Measurements from ENCODE around the gene WDR91. TPM values are rescaled to one million over a fixed set of nuclear protein-coding genes. Genes with fewer than 3 reads are reported as not detected.

The WDR91 gene
- total RNA-seq, 1 donor from 2014 or later, result 15.0 TPM

- Mint-ChIP-seq H3K27me3 (ENCODE audit: low read depth) (no peaks in the 10 kb centered on the region), H3K9me3 (no peaks in the 10 kb centered on the region), H3K27ac (no peak overlapping the region), H3K36me3 (no peaks in the 10 kb centered on the region), H3K4me3 (no peak overlapping the region), H3K4me1 (peaks cover 3% of the 10 kb centered on the region)
- DNase-seq (ENCODE audit: low spot score in 2 of 2, unreplicated experiment in 2 of 2), result no peak
- TF ChIP-seq, protein P1, sequence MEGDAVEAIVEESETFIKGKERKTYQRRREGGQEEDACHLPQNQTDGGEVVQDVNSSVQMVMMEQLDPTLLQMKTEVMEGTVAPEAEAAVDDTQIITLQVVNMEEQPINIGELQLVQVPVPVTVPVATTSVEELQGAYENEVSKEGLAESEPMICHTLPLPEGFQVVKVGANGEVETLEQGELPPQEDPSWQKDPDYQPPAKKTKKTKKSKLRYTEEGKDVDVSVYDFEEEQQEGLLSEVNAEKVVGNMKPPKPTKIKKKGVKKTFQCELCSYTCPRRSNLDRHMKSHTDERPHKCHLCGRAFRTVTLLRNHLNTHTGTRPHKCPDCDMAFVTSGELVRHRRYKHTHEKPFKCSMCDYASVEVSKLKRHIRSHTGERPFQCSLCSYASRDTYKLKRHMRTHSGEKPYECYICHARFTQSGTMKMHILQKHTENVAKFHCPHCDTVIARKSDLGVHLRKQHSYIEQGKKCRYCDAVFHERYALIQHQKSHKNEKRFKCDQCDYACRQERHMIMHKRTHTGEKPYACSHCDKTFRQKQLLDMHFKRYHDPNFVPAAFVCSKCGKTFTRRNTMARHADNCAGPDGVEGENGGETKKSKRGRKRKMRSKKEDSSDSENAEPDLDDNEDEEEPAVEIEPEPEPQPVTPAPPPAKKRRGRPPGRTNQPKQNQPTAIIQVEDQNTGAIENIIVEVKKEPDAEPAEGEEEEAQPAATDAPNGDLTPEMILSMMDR (IDR thresholded peaks at IDR 0.05; ENCODE audit: unreplicated experiment), result no peak
Measured at GRCh38 chr7:135232087-135232486, 20.8 kb upstream of the WDR91 start.

DNA sequence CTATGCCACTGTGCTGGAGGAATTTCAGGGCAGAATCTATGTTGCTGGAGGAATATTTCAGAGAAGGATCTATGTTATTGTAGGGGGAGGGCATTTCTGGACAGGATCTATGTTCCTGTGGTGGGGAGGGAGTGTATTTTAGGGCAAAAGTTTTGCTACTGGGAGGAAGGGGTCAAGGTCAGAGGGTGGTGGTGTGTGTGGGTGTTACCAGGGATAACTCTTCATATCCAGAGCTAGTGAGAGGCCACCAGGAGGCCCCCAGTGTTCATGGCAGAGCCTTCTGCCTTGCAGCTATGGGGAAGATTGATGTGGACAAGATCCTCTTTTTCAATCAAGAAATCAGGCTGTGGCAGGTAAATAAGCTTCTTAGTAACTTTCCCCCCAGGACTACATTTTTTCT, 20.4 kb upstream of the WDR91 start:
- Mint-ChIP-seq H3K27me3 (ENCODE audit: low read depth) (no peaks in the 10 kb centered on the region), H3K4me1 (peaks cover 3% of the 10 kb centered on the region), H3K9me3 (no peaks in the 10 kb centered on the region), H3K36me3 (no peaks in the 10 kb centered on the region), H3K4me3 (no peak overlapping the region), H3K27ac (no peak overlapping the region)
- no peak for DNase-seq (ENCODE audit: low spot score in 2 of 2, unreplicated experiment in 2 of 2)
- TF ChIP-seq, protein P1 (IDR thresholded peaks at IDR 0.05; ENCODE audit: unreplicated experiment), result no peak

DNA sequence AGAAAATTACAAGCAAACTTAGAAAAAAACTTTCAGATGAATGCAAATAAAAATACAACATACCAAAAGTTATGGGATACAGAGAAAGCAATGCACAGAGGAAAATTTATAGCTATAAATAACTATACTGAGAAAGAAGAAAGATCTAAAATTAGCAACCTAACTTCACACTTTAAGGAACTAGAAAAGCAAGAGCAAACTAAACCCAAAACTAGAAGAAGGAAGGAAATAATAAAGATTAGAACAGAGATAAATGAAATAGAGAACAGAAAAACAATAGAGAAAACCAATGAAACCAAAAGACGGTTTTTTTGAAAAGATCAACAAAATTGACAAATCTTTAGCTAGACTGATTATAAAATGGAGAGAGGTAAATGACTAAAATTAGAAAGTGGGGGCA, 12.7 kb upstream of the WDR91 start:
- Mint-ChIP-seq H3K4me3 (no peak overlapping the region), H3K27ac (no peak overlapping the region), H3K9me3 (peaks cover 40% of the 10 kb centered on the region), H3K4me1 (no peaks in the 10 kb centered on the region), H3K36me3 (no peaks in the 10 kb centered on the region), H3K27me3 (ENCODE audit: low read depth) (no peaks in the 10 kb centered on the region)
- TF ChIP-seq, protein P1 (IDR thresholded peaks at IDR 0.05; ENCODE audit: unreplicated experiment), result no peak
- no peak for DNase-seq (ENCODE audit: low spot score in 2 of 2, unreplicated experiment in 2 of 2)

DNA sequence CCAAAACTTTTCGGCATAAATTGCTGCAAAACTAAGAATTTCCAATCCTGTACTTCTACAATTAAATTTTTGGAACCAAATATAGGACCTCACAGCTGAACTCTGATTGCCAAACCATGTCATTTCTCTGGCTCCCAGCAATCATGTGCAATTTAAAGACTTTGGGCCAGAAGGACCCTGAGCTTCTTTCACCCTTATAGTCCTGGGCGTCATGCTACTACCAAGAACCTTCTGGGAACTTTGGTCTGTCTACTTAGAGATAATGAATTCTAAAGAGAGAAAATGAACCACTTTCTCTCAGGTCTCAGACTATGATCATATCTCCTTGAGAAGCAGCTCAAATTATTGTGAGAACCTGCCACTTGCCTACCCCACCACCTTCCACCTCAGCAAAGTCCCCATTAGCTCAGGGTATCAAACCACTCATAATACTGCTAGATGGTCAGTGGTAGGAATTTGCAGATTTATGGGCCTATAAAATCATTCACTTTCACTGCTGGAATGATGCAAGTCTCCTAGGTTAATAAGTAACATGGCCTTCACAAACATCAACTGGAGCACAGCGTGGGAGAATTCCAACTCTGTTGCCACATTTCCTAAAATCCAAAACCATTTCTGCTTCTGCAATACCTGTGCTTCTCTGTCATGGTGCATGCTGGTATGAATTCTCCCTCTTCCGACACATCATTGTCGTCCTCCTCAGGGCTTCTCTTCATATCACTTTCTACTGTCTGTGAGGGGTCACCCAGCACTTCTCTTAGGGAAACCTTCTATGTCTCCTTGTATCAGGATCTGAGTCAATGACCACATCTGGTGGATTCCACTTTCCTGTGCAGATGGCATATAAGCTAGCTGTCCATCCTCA, 6.6 kb upstream of the WDR91 start:
- H3K4me1 Mint-ChIP-seq, result no peaks in the 10 kb centered on the region
- H3K9me3 Mint-ChIP-seq, result peaks cover 20% of the 10 kb centered on the region
- TF ChIP-seq, protein P1 (IDR thresholded peaks at IDR 0.05; ENCODE audit: unreplicated experiment), result no peak
- H3K4me3 Mint-ChIP-seq, result no peak overlapping the region
- no peaks in the 10 kb centered on the region for H3K36me3 Mint-ChIP-seq
- H3K27ac Mint-ChIP-seq, result no peak overlapping the region
- no peak for DNase-seq (ENCODE audit: low spot score in 2 of 2, unreplicated experiment in 2 of 2)
- no peaks in the 10 kb centered on the region for H3K27me3 Mint-ChIP-seq (ENCODE audit: low read depth)

GRCh38 chr7:135215698-135216097, 4.4 kb upstream of the WDR91 start:
- no peak for DNase-seq (ENCODE audit: low spot score in 2 of 2, unreplicated experiment in 2 of 2)
- TF ChIP-seq, protein P1 (IDR thresholded peaks at IDR 0.05; ENCODE audit: unreplicated experiment), result no peak
- H3K4me3 Mint-ChIP-seq, result no peak overlapping the region
- peaks cover 7% of the 10 kb centered on the region for H3K9me3 Mint-ChIP-seq
- H3K4me1 Mint-ChIP-seq, result peaks cover 2% of the 10 kb centered on the region
- no peaks in the 10 kb centered on the region for H3K36me3 Mint-ChIP-seq
- no peak overlapping the region for H3K27ac Mint-ChIP-seq
- no peaks in the 10 kb centered on the region for H3K27me3 Mint-ChIP-seq (ENCODE audit: low read depth)
